ENCODE data around the gene DDX10.

The DDX10 gene

DNA sequence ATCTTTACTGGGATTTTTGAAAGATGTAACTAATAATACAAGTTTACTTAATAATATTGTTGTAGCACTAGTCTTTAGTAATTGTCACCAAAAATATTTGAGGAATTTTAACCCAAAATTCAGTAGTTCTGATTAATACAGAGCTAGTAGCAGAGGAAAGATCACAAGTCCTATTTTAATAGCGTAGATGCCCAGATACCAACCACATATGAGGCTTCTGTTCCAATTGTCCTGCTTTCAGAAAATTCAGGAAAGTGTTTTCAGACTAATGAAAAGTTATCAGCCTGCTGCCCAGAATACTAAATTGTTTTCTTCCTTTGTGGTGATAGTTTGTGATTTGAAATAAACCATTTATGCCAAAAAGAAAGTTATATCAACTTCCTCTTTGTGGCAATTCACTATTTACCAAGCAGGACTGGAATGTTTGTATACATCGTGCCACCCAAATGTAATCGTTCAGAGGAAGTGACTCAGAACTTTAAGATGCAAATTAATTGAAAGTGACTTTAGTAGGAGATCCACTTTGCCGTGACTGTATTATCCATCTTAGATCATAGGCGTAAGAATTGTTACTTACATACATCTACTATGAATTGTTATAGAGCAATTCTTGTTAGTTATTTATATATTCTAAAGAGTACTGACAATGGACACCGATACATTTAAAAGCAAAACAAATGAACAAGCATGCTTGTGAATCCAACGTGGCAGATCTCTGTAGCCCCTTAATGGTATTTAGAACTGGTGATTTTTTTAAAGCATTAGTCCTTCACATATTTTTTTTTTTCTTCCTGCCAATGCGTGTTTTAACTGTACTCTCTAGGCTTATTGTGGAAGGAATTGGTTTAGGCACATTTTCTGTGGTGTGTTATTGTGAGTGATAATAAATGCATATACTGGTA lies 231.0 kb downstream of the DDX10 start:
- Histone ChIP-seq H3K36me3 (ENCODE audit: control insufficient read depth, insufficient read depth, low read length) (no peaks in the 10 kb centered on the region), H3K27me3 (ENCODE audit: control insufficient read depth, insufficient read depth, low read length) (no peaks in the 10 kb centered on the region), H3K27ac (ENCODE audit: low read depth, low read length) (no peak overlapping the region), H3K4me3 (ENCODE audit: low read length) (no peak overlapping the region), H3K4me1 (ENCODE audit: control insufficient read depth, insufficient read depth, low read length) (no peaks in the 10 kb centered on the region), H3K9ac (ENCODE audit: low read length) (no peak overlapping the region)

DNA sequence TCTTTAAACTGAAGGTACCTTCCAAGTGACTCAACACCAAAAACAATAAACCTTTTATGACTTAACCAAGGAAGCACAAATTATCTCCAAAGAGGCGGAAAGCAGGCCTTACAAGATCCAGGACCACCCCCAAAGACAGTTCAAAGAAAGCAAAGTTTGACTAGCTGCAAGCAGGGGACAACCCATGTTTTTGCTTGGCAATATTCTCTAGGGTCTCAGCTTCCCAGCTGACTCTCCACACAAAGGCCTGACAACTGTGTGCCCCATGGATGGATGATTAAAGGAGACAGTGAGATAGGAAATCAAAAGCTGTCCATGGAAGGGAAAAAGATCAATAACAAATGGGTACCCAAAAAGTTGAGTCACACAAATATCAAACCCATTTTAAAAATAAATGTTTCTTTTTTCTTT lies 232.2 kb downstream of the DDX10 start:
- Histone ChIP-seq H3K9ac (ENCODE audit: low read length) (no peak overlapping the region), H3K4me3 (ENCODE audit: low read length) (no peak overlapping the region), H3K27ac (ENCODE audit: low read depth, low read length) (no peak overlapping the region), H3K4me1 (ENCODE audit: control insufficient read depth, insufficient read depth, low read length) (no peaks in the 10 kb centered on the region), H3K36me3 (ENCODE audit: control insufficient read depth, insufficient read depth, low read length) (no peaks in the 10 kb centered on the region), H3K27me3 (ENCODE audit: control insufficient read depth, insufficient read depth, low read length) (no peaks in the 10 kb centered on the region)

- Histone ChIP-seq H3K27me3 (ENCODE audit: control insufficient read depth, insufficient read depth, low read length) (no peaks in the 10 kb centered on the region), H3K27ac (ENCODE audit: low read depth, low read length) (no peak overlapping the region), H3K9ac (ENCODE audit: low read length) (no peak overlapping the region), H3K4me3 (ENCODE audit: low read length) (no peak overlapping the region), H3K4me1 (ENCODE audit: control insufficient read depth, insufficient read depth, low read length) (no peaks in the 10 kb centered on the region), H3K36me3 (ENCODE audit: control insufficient read depth, insufficient read depth, low read length) (no peaks in the 10 kb centered on the region)
These were observed 233.0 kb downstream of the DDX10 start for GRCh38 chr11:108897916-108898315.

GRCh38 chr11:108901359-108901758 lies 236.5 kb downstream of the DDX10 start:
- no peak overlapping the region for H3K9ac ChIP-seq (ENCODE audit: low read length)
- H3K4me1 ChIP-seq (ENCODE audit: control insufficient read depth, insufficient read depth, low read length) = no peaks in the 10 kb centered on the region
- no peak overlapping the region for H3K4me3 ChIP-seq (ENCODE audit: low read length)
- no peaks in the 10 kb centered on the region for H3K36me3 ChIP-seq (ENCODE audit: control insufficient read depth, insufficient read depth, low read length)
- H3K27ac ChIP-seq (ENCODE audit: low read depth, low read length) = no peak overlapping the region
- H3K27me3 ChIP-seq (ENCODE audit: control insufficient read depth, insufficient read depth, low read length) = no peaks in the 10 kb centered on the region

GRCh38 chr11:108902027-108902469 lies 237.2 kb downstream of the DDX10 start:
- Histone ChIP-seq H3K27ac (ENCODE audit: low read depth, low read length) (no peak overlapping the region), H3K4me3 (ENCODE audit: low read length) (no peak overlapping the region), H3K9ac (ENCODE audit: low read length) (no peak overlapping the region), H3K27me3 (ENCODE audit: control insufficient read depth, insufficient read depth, low read length) (no peaks in the 10 kb centered on the region), H3K36me3 (ENCODE audit: control insufficient read depth, insufficient read depth, low read length) (no peaks in the 10 kb centered on the region), H3K4me1 (ENCODE audit: control insufficient read depth, insufficient read depth, low read length) (no peaks in the 10 kb centered on the region)

- Histone ChIP-seq H3K36me3 (ENCODE audit: control insufficient read depth, insufficient read depth, low read length) (no peaks in the 10 kb centered on the region), H3K27me3 (ENCODE audit: control insufficient read depth, insufficient read depth, low read length) (no peaks in the 10 kb centered on the region), H3K27ac (ENCODE audit: low read depth, low read length) (no peak overlapping the region), H3K9ac (ENCODE audit: low read length) (no peak overlapping the region), H3K4me3 (ENCODE audit: low read length) (no peak overlapping the region), H3K4me1 (ENCODE audit: control insufficient read depth, insufficient read depth, low read length) (no peaks in the 10 kb centered on the region)
These were observed 239.6 kb downstream of the DDX10 start for GRCh38 chr11:108904480-108904879.

DNA sequence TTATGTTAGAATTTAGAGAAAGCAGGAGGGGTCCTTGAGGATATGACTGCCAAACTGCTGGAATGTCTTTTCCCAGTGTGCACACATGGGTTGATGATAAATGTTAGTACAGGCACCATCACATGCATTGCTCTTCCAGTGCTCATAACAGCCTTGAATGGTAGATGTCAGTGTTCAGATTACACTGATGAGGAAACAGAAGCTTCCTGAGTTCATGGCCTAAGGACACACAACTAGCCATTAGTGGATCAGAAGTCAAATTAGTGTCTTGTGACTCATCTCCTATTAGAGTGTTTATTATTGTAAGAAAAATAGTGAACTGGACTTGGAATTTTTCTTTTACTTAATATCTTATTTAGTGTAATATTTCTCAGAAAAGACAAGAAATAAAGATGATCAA lies 241.5 kb downstream of the DDX10 start:
- Histone ChIP-seq H3K36me3 (ENCODE audit: control insufficient read depth, insufficient read depth, low read length) (no peaks in the 10 kb centered on the region), H3K27me3 (ENCODE audit: control insufficient read depth, insufficient read depth, low read length) (no peaks in the 10 kb centered on the region), H3K4me1 (ENCODE audit: control insufficient read depth, insufficient read depth, low read length) (no peaks in the 10 kb centered on the region), H3K4me3 (ENCODE audit: low read length) (no peak overlapping the region), H3K9ac (ENCODE audit: low read length) (no peak overlapping the region), H3K27ac (ENCODE audit: low read depth, low read length) (no peak overlapping the region)

- Histone ChIP-seq H3K9ac (ENCODE audit: low read length) (no peak overlapping the region), H3K27ac (ENCODE audit: low read depth, low read length) (no peak overlapping the region), H3K27me3 (ENCODE audit: control insufficient read depth, insufficient read depth, low read length) (no peaks in the 10 kb centered on the region), H3K4me3 (ENCODE audit: low read length) (no peak overlapping the region), H3K4me1 (ENCODE audit: control insufficient read depth, insufficient read depth, low read length) (no peaks in the 10 kb centered on the region), H3K36me3 (ENCODE audit: control insufficient read depth, insufficient read depth, low read length) (no peaks in the 10 kb centered on the region)
These were observed 242.0 kb downstream of the DDX10 start for GRCh38 chr11:108906826-108907225.

- Histone ChIP-seq H3K27me3 (ENCODE audit: control insufficient read depth, insufficient read depth, low read length) (no peaks in the 10 kb centered on the region), H3K36me3 (ENCODE audit: control insufficient read depth, insufficient read depth, low read length) (no peaks in the 10 kb centered on the region), H3K27ac (ENCODE audit: low read depth, low read length) (no peak overlapping the region), H3K4me3 (ENCODE audit: low read length) (no peak overlapping the region), H3K9ac (ENCODE audit: low read length) (no peak overlapping the region), H3K4me1 (ENCODE audit: control insufficient read depth, insufficient read depth, low read length) (no peaks in the 10 kb centered on the region)
These were observed 244.2 kb downstream of the DDX10 start for GRCh38 chr11:108909041-108909440.

GRCh38 chr11:108909921-108910320 lies 245.1 kb downstream of the DDX10 start:
- Histone ChIP-seq H3K36me3 (ENCODE audit: control insufficient read depth, insufficient read depth, low read length) (no peaks in the 10 kb centered on the region), H3K9ac (ENCODE audit: low read length) (no peak overlapping the region), H3K4me3 (ENCODE audit: low read length) (no peak overlapping the region), H3K27ac (ENCODE audit: low read depth, low read length) (no peak overlapping the region), H3K4me1 (ENCODE audit: control insufficient read depth, insufficient read depth, low read length) (no peaks in the 10 kb centered on the region), H3K27me3 (ENCODE audit: control insufficient read depth, insufficient read depth, low read length) (no peaks in the 10 kb centered on the region)

- H3K27me3 ChIP-seq (ENCODE audit: control insufficient read depth, insufficient read depth, low read length) = no peaks in the 10 kb centered on the region
- no peak overlapping the region for H3K9ac ChIP-seq (ENCODE audit: low read length)
- H3K4me3 ChIP-seq (ENCODE audit: low read length) = no peak overlapping the region
- H3K4me1 ChIP-seq (ENCODE audit: control insufficient read depth, insufficient read depth, low read length) = no peaks in the 10 kb centered on the region
- H3K36me3 ChIP-seq (ENCODE audit: control insufficient read depth, insufficient read depth, low read length) = no peaks in the 10 kb centered on the region
- no peak overlapping the region for H3K27ac ChIP-seq (ENCODE audit: low read depth, low read length)
These were observed 247.7 kb downstream of the DDX10 start for GRCh38 chr11:108912581-108912980.

DNA sequence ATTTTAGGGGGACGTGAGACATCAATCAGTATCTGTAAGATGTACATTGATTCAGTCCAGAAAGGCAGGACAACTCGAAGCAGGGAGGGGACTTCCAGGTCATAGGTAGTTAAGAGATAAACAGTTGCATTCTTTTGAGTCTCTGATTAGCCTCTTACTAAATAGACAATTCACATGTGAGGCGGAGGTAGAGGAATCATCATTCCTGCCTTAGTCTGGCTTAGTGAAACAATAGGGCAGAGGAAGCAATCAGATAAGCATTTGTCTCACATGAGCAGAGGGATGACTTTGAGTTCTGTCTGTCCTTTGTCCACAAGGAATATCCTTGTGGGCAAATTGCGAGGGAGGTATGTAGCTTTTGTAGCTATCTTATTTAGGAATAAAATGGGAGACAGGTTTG lies 248.3 kb downstream of the DDX10 start:
- Histone ChIP-seq H3K9ac (ENCODE audit: low read length) (no peak overlapping the region), H3K36me3 (ENCODE audit: control insufficient read depth, insufficient read depth, low read length) (no peaks in the 10 kb centered on the region), H3K27ac (ENCODE audit: low read depth, low read length) (no peak overlapping the region), H3K4me1 (ENCODE audit: control insufficient read depth, insufficient read depth, low read length) (no peaks in the 10 kb centered on the region), H3K4me3 (ENCODE audit: low read length) (no peak overlapping the region), H3K27me3 (ENCODE audit: control insufficient read depth, insufficient read depth, low read length) (no peaks in the 10 kb centered on the region)

DNA sequence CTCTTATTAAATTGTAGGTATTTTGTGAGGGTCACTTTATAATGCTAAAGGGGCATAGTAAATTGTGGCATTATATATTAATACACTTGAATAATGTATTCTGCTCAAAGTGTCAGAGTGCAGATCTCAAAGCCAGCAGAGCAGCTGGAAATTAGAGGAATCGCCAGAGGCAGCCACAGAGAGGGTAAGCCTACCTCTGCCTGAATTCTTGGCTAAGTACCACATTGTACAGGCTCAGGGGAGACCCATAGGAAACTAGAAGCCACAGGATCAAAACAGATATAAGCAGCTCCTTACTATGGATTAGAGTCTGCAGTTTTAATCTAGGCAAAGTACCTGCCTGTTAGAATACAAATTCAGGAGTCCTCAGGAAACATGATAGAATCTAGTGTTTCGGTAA lies 249.3 kb downstream of the DDX10 start:
- no peak overlapping the region for H3K9ac ChIP-seq (ENCODE audit: low read length)
- no peaks in the 10 kb centered on the region for H3K27me3 ChIP-seq (ENCODE audit: control insufficient read depth, insufficient read depth, low read length)
- no peak overlapping the region for H3K4me3 ChIP-seq (ENCODE audit: low read length)
- H3K36me3 ChIP-seq (ENCODE audit: control insufficient read depth, insufficient read depth, low read length) = no peaks in the 10 kb centered on the region
- H3K27ac ChIP-seq (ENCODE audit: low read depth, low read length) = no peak overlapping the region
- H3K4me1 ChIP-seq (ENCODE audit: control insufficient read depth, insufficient read depth, low read length) = no peaks in the 10 kb centered on the region

Data from rectal smooth muscle tissue (tissue), 1 donor.